HG02885 (cell line): ENCODE results near the gene FREM2.

Experiments
- ATAC-seq: cut with Tn5 transposase; IDR thresholded peaks from one replicate; pipeline ENCODE4 v1.9.1; 2021; ENCODE audit warnings: mild to moderate bottlenecking; ENCODE audit not compliant: unreplicated experiment, poor library complexity

The FREM2 gene

GRCh38 chr13:38758277-38758676 lies 71.4 kb downstream of the FREM2 start:
- ATAC-seq = no peak

GRCh38 chr13:38759390-38759789 lies 72.5 kb downstream of the FREM2 start:
- no peak for ATAC-seq

- ATAC-seq = no peak
Observed at GRCh38 chr13:38763446-38764381, 76.8 kb downstream of the FREM2 start.

- no peak for ATAC-seq
Observed at GRCh38 chr13:38766799-38767198, 79.9 kb downstream of the FREM2 start.

GRCh38 chr13:38767506-38768265 lies 80.8 kb downstream of the FREM2 start:
- no peak for ATAC-seq

GRCh38 chr13:38769526-38769925 lies 82.6 kb downstream of the FREM2 start:
- ATAC-seq = no peak

GRCh38 chr13:38775085-38775484 lies 88.2 kb downstream of the FREM2 start:
- no peak for ATAC-seq

- no peak for ATAC-seq
Observed at GRCh38 chr13:38777347-38778119, 90.7 kb downstream of the FREM2 start.

GRCh38 chr13:38781539-38781938 lies 94.7 kb downstream of the FREM2 start:
- ATAC-seq = no peak

GRCh38 chr13:38784036-38784880 lies 97.4 kb downstream of the FREM2 start:
- no peak for ATAC-seq

- ATAC-seq = no peak
Observed at GRCh38 chr13:38785042-38785441, 98.2 kb downstream of the FREM2 start.

GRCh38 chr13:38785490-38785889 lies 98.6 kb downstream of the FREM2 start:
- ATAC-seq = no peak

- no peak for ATAC-seq
Observed at GRCh38 chr13:38787550-38787949, 100.7 kb downstream of the FREM2 start.

- no peak for ATAC-seq
Observed at GRCh38 chr13:38796890-38797289, 110.0 kb downstream of the FREM2 start.

GRCh38 chr13:38803531-38803930 lies 116.7 kb downstream of the FREM2 start:
- no peak for ATAC-seq

- ATAC-seq = no peak
Observed at GRCh38 chr13:38804061-38804460, 117.2 kb downstream of the FREM2 start.

GRCh38 chr13:38804536-38804935 lies 117.7 kb downstream of the FREM2 start:
- no peak for ATAC-seq

- no peak for ATAC-seq
Observed at GRCh38 chr13:38814331-38814730, 127.5 kb downstream of the FREM2 start.

GRCh38 chr13:38819053-38819452 lies 132.2 kb downstream of the FREM2 start:
- no peak for ATAC-seq

GRCh38 chr13:38819596-38819995 lies 132.7 kb downstream of the FREM2 start:
- ATAC-seq = no peak
